ENCODE results near the gene SLCO1B1.

DNA sequence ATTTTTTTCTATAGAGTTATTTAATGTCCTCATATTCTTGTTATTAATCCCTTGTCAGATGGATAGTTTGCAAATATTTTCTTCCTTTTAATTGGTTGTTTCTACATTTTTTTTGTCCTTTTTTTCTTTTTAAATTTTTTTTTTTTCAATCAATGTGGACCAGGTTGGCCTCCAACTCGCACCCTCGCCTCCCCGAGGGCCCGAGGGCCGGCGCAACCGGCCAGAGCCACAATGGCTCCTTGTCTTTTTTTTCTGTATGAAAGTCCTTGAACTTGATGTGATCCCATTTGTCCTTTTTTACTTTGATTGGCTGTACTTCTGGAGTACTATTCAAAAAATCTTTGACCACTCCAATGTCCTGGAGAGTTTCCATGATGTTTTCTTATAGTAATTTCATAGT is 17.7 kb upstream of the SLCO1B1 start:
- TF ChIP-seq CTCF (IDR thresholded peaks at IDR 0.05), result no peak
- TF ChIP-seq POLR2A (IDR thresholded peaks at IDR 0.05), result no peak
- TF ChIP-seq POLR2AphosphoS5 (IDR thresholded peaks at IDR 0.05), result no peak
